Measurements from ENCODE around the gene TRIM42. TPM values are rescaled to one million over a fixed set of nuclear protein-coding genes. Genes with fewer than 3 reads are reported as not detected.

The TRIM42 gene
- total RNA-seq, 1 donor from 2014 or later: not detected

DNA sequence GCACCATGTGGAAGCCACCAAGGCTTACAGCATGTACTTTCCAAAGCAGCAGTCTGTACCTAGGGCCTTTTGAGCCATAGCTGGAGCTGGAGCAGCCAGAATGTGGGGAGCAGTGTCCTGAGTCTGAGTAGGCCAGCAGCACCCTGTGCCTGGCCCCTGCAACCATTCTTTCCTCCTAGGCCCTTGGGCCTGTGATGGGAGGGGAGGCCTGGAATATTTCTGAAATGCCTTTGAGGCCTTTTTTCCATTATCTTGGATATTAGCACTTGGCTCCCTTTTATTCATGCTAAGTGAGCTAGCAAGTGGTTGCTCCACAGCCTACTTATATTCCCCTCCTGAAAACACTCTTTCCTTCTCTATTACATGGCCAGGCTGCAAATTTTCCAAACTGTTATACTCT, 28.1 kb downstream of the TRIM42 start:
- Mint-ChIP-seq H3K4me1 (ENCODE audit: low read depth, unreplicated experiment) (peaks cover 5% of the 10 kb centered on the region), H3K9me3 (ENCODE audit: unreplicated experiment) (peaks cover 17% of the 10 kb centered on the region), H3K27me3 (ENCODE audit: low read depth, unreplicated experiment) (peaks cover 10% of the 10 kb centered on the region), H3K27ac (ENCODE audit: unreplicated experiment) (no peak overlapping the region), H3K36me3 (ENCODE audit: low read depth, unreplicated experiment) (no peaks in the 10 kb centered on the region), H3K4me3 (ENCODE audit: unreplicated experiment) (no peak overlapping the region)
- Histone ChIP-seq H2AFZ (ENCODE audit: low read depth, low read length) (no peak overlapping the region), H3K9ac (ENCODE audit: low read length) (no peak overlapping the region), H3K4me1 (ENCODE audit: insufficient read depth, low read length) (no peaks in the 10 kb centered on the region), H3K4me3 (ENCODE audit: insufficient read depth, low read depth, low read length) (no peak overlapping the region), H3K9me3 (ENCODE audit: insufficient read depth, low read depth, low read length) (no peaks in the 10 kb centered on the region), H3K4me2 (ENCODE audit: low read length) (no peak overlapping the region), H4K20me1 (ENCODE audit: insufficient read depth, low read length) (no peaks in the 10 kb centered on the region), H3K79me2 (ENCODE audit: insufficient read depth, low read length) (no peaks in the 10 kb centered on the region), H3K27me3 (ENCODE audit: insufficient read depth, low read length) (no peaks in the 10 kb centered on the region), H3K36me3 (ENCODE audit: insufficient read depth, low read length) (no peaks in the 10 kb centered on the region), H3K27ac (ENCODE audit: low read depth, low read length) (no peak overlapping the region)
- FAIRE-seq (no peak), DNase-seq (ENCODE audit: low read depth) (no peak)
- TF ChIP-seq EZH2 (IDR thresholded peaks at IDR 0.05; ENCODE audit: insufficient read depth, low read length): no peak
- TF ChIP-seq, protein P1, sequence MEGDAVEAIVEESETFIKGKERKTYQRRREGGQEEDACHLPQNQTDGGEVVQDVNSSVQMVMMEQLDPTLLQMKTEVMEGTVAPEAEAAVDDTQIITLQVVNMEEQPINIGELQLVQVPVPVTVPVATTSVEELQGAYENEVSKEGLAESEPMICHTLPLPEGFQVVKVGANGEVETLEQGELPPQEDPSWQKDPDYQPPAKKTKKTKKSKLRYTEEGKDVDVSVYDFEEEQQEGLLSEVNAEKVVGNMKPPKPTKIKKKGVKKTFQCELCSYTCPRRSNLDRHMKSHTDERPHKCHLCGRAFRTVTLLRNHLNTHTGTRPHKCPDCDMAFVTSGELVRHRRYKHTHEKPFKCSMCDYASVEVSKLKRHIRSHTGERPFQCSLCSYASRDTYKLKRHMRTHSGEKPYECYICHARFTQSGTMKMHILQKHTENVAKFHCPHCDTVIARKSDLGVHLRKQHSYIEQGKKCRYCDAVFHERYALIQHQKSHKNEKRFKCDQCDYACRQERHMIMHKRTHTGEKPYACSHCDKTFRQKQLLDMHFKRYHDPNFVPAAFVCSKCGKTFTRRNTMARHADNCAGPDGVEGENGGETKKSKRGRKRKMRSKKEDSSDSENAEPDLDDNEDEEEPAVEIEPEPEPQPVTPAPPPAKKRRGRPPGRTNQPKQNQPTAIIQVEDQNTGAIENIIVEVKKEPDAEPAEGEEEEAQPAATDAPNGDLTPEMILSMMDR (IDR thresholded peaks at IDR 0.05; ENCODE audit: insufficient read depth, low read depth, low read length): no peak

- Histone ChIP-seq H3K4me1 (ENCODE audit: insufficient read depth, low read length) (no peaks in the 10 kb centered on the region), H2AFZ (ENCODE audit: low read depth, low read length) (no peak overlapping the region), H3K27ac (ENCODE audit: low read depth, low read length) (no peak overlapping the region), H3K9ac (ENCODE audit: low read length) (no peak overlapping the region), H4K20me1 (ENCODE audit: insufficient read depth, low read length) (no peaks in the 10 kb centered on the region), H3K4me2 (ENCODE audit: low read length) (no peak overlapping the region), H3K9me3 (ENCODE audit: insufficient read depth, low read depth, low read length) (no peaks in the 10 kb centered on the region), H3K36me3 (ENCODE audit: insufficient read depth, low read length) (no peaks in the 10 kb centered on the region), H3K4me3 (ENCODE audit: insufficient read depth, low read depth, low read length) (no peak overlapping the region), H3K79me2 (ENCODE audit: insufficient read depth, low read length) (no peaks in the 10 kb centered on the region), H3K27me3 (ENCODE audit: insufficient read depth, low read length) (no peaks in the 10 kb centered on the region)
- Mint-ChIP-seq H3K9me3 (ENCODE audit: unreplicated experiment) (peaks cover 17% of the 10 kb centered on the region), H3K36me3 (ENCODE audit: low read depth, unreplicated experiment) (no peaks in the 10 kb centered on the region), H3K4me1 (ENCODE audit: low read depth, unreplicated experiment) (peaks cover 6% of the 10 kb centered on the region), H3K27ac (ENCODE audit: unreplicated experiment) (no peak overlapping the region), H3K27me3 (ENCODE audit: low read depth, unreplicated experiment) (peaks cover 10% of the 10 kb centered on the region), H3K4me3 (ENCODE audit: unreplicated experiment) (no peak overlapping the region)
- TF ChIP-seq EZH2 (IDR thresholded peaks at IDR 0.05; ENCODE audit: insufficient read depth, low read length): no peak
- TF ChIP-seq, protein P1 (IDR thresholded peaks at IDR 0.05; ENCODE audit: insufficient read depth, low read depth, low read length): no peak
- DNase-seq (ENCODE audit: low read depth) (no peak), FAIRE-seq (no peak)
Measured at GRCh38 chr3:140706360-140706759, 28.5 kb downstream of the TRIM42 start.

- no peaks in the 10 kb centered on the region for H4K20me1 ChIP-seq (ENCODE audit: insufficient read depth, low read length)
- no peak overlapping the region for H3K4me3 Mint-ChIP-seq (ENCODE audit: unreplicated experiment)
- no peak overlapping the region for H3K27ac Mint-ChIP-seq (ENCODE audit: unreplicated experiment)
- peaks cover 13% of the 10 kb centered on the region for H3K9me3 Mint-ChIP-seq (ENCODE audit: unreplicated experiment)
- no peaks in the 10 kb centered on the region for H3K27me3 ChIP-seq (ENCODE audit: insufficient read depth, low read length)
- no peak for DNase-seq (ENCODE audit: low read depth)
- H3K36me3 Mint-ChIP-seq (ENCODE audit: low read depth, unreplicated experiment): no peaks in the 10 kb centered on the region
- H3K27ac ChIP-seq (ENCODE audit: low read depth, low read length): no peak overlapping the region
- no peaks in the 10 kb centered on the region for H3K4me1 ChIP-seq (ENCODE audit: insufficient read depth, low read length)
- peaks cover 3% of the 10 kb centered on the region for H3K27me3 Mint-ChIP-seq (ENCODE audit: low read depth, unreplicated experiment)
- no peak overlapping the region for H3K9ac ChIP-seq (ENCODE audit: low read length)
- TF ChIP-seq, protein P1 (IDR thresholded peaks at IDR 0.05; ENCODE audit: insufficient read depth, low read depth, low read length): no peak
- no peak overlapping the region for H2AFZ ChIP-seq (ENCODE audit: low read depth, low read length)
- H3K4me3 ChIP-seq (ENCODE audit: insufficient read depth, low read depth, low read length): no peak overlapping the region
- H3K79me2 ChIP-seq (ENCODE audit: insufficient read depth, low read length): no peaks in the 10 kb centered on the region
- FAIRE-seq: no peak
- no peaks in the 10 kb centered on the region for H3K9me3 ChIP-seq (ENCODE audit: insufficient read depth, low read depth, low read length)
- no peak overlapping the region for H3K4me2 ChIP-seq (ENCODE audit: low read length)
- no peaks in the 10 kb centered on the region for H3K36me3 ChIP-seq (ENCODE audit: insufficient read depth, low read length)
- H3K4me1 Mint-ChIP-seq (ENCODE audit: low read depth, unreplicated experiment): peaks cover 11% of the 10 kb centered on the region
Measured at GRCh38 chr3:140708815-140709214, 31.0 kb downstream of the TRIM42 start.
